B cell (primary cell): ENCODE results near the gene COL1A1. TPM values are rescaled to one million over a fixed set of nuclear protein-coding genes. Genes with fewer than 3 reads are reported as not detected.

Source experiments
- ATAC-seq: fragments of 200-7000 bp; cut with Tn5 transposase; one replicate; pipeline ENCODE4 v1.10.0; 2021; ENCODE audit warnings: low read depth, mild to moderate bottlenecking, moderate number of reproducible peaks, moderate library complexity
- CTCF ChIA-PET: fragments of 350-600 bp; sonication (Branson Sonifier 250); formaldehyde crosslinking; loops from one replicate; lab custom pipeline; 2021; ENCODE audit warnings: antibody characterized with exemption, inconsistent platforms; lab: Charles Lee
- POLR2A ChIA-PET: fragments of 350-600 bp; sonication (Branson Sonifier 250); formaldehyde crosslinking; loops from one replicate; lab custom pipeline; 2021; ENCODE audit warnings: antibody characterized with exemption; lab: Charles Lee
- DNase-seq: peaks from one replicate; pipeline ENCODE4 v3.0.0; 2013
- H2AFZ ChIP-seq: 2 replicates; pipeline ENCODE4 v1.6.1; 2012; ENCODE audit warnings: mild to moderate bottlenecking, low read depth, low read length; ENCODE audit not compliant: insufficient read depth, poor library complexity, severe bottlenecking
- H3K27ac ChIP-seq, 2 donors: 1 replicate in 1 of 2; 2 replicates in 1 of 2; pipeline ENCODE4 v1.5.1; 2012 to 2013; ENCODE audit warnings: low read length in 2 of 2, mild to moderate bottlenecking in 2 of 2, moderate library complexity in 1 of 2
- H3K27me3 ChIP-seq, 4 experiments: fragments of 200-600 bp in 1 of 4; sonication (generic) in 1 of 4; replicated peaks in 1 of 4; 1 replicate in 2 of 4; 2 replicates in 2 of 4; pipeline versions ENCODE4 v1.6.1 to v1.7.0; 2013 to 2016; ENCODE audit warnings: low read length in 3 of 4, mild to moderate bottlenecking in 2 of 4, mixed read lengths in 1 of 4, moderate library complexity in 1 of 4; ENCODE audit not compliant: insufficient read depth in 4 of 4, control insufficient read depth in 3 of 4; ENCODE audit errors: control extremely low read depth in 1 of 4
- H3K36me3 ChIP-seq, 2 experiments: replicated peaks in 1 of 2; 1 replicate in 1 of 2; 2 replicates in 1 of 2; pipeline versions ENCODE4 v1.6.1 to v1.7.1; 2013; ENCODE audit warnings: low read length in 1 of 2; ENCODE audit not compliant: insufficient read depth in 2 of 2, control insufficient read depth in 1 of 2; ENCODE audit errors: control extremely low read depth in 1 of 2, extremely low read depth in 1 of 2
- H3K4me1 ChIP-seq, 2 donors: fragments of 200-600 bp in 1 of 2; sonication (generic) in 1 of 2; 1 replicate in 1 of 2; 2 replicates in 1 of 2; pipeline versions ENCODE4 v1.5.1 to v1.6.1; 2013 to 2017; ENCODE audit warnings: low read length in 2 of 2; ENCODE audit not compliant: control insufficient read depth in 2 of 2, insufficient read depth in 2 of 2
- H3K4me2 ChIP-seq: replicated peaks from 2 replicates; pipeline ENCODE3; 2012; ENCODE audit warnings: mild to moderate bottlenecking, low read depth, low read length; ENCODE audit not compliant: poor library complexity, severe bottlenecking
- H3K4me3 ChIP-seq, 5 experiments: fragments of 200-600 bp in 1 of 5; sonication (generic) in 1 of 5; 1 replicate in 3 of 5; 2 replicates in 2 of 5; pipeline versions ENCODE4 v1.5.1 to v1.7.0; 2011 to 2016; ENCODE audit warnings: low read length in 4 of 5, mild to moderate bottlenecking in 4 of 5, low read depth in 2 of 5, control low read depth in 1 of 5, moderate library complexity in 1 of 5; ENCODE audit not compliant: insufficient read depth in 1 of 5; ENCODE audit errors: control extremely low read depth in 1 of 5, extremely low read depth in 1 of 5
- H3K79me2 ChIP-seq: fragments of 200-600 bp; sonication (generic); one replicate; pipeline ENCODE4 v1.6.0; 2016; ENCODE audit warnings: low read length; ENCODE audit not compliant: control insufficient read depth, insufficient read depth
- H3K9ac ChIP-seq: fragments of 200-600 bp; sonication (generic); 2 replicates; pipeline ENCODE4 v1.6.1; 2017; ENCODE audit warnings: mild to moderate bottlenecking, low read length, moderate library complexity
- H3K9me3 ChIP-seq, 3 donors: one replicate each; pipeline versions ENCODE4 v1.6.1 to v1.7.1; 2013; ENCODE audit warnings: low read length in 2 of 3; ENCODE audit not compliant: control insufficient read depth in 2 of 3, insufficient read depth in 1 of 3; ENCODE audit errors: control extremely low read depth in 1 of 3
- H4K20me1 ChIP-seq: 2 replicates; pipeline ENCODE4 v1.6.0; 2012; ENCODE audit warnings: mild to moderate bottlenecking, low read length; ENCODE audit not compliant: insufficient read depth, control insufficient read depth, poor library complexity, severe bottlenecking
- H3K27ac Mint-ChIP-seq: one replicate; pipeline ENCODE4 v1.8.0; 2021; ENCODE audit warnings: mixed read lengths
- H3K27me3 Mint-ChIP-seq: one replicate; pipeline ENCODE4 v1.8.0; 2021; ENCODE audit warnings: mixed read lengths
- H3K4me1 Mint-ChIP-seq: one replicate; pipeline ENCODE4 v1.8.0; 2021; ENCODE audit warnings: mixed read lengths
- H3K4me3 Mint-ChIP-seq: one replicate; pipeline ENCODE4 v1.8.0; 2021; ENCODE audit warnings: mixed read lengths
- H3K9me3 Mint-ChIP-seq: one replicate; pipeline ENCODE4 v1.8.0; 2022; ENCODE audit warnings: mixed read lengths; ENCODE audit not compliant: insufficient read depth
- EZH2 ChIP-seq: IDR thresholded peaks from 2 replicates; pipeline ENCODE4 v1.6.1; 2012; ENCODE audit warnings: borderline replicate concordance, low read depth, mild to moderate bottlenecking, moderate library complexity, low read length; ENCODE audit not compliant: insufficient read depth, poor library complexity, severe bottlenecking
- WGBS: methylation state at CpG from one replicate; pipeline ENCODE4 v1.1.5; 2013; ENCODE audit warnings: missing lambda C conversion rate; ENCODE audit not compliant: insufficient coverage; 5-methylcytosine and 5-hydroxymethylcytosine counted together
- intact Hi-C: fragments of 100-400 bp; cut with micrococcal nuclease; formaldehyde crosslinking; loops from one replicate; pipeline ENCODE4 v1.10.0; 2022
- polyA plus RNA-seq: library from polyadenylated mRNA; depleted of rRNA; stranded (reverse); fragments of >200 nt; gene quantifications from 2 replicates; pipeline ENCODE4 v1.2.3, GENCODE V29; 2012
- total RNA-seq, 2 donors: library from RNA; stranded (reverse); fragments of 120-200 nt in 1 of 2; gene quantifications; 1 replicate in 1 of 2; 2 replicates in 1 of 2; pipeline versions ENCODE4 v1.2.3 to v1.2.4, GENCODE V29; 2013 to 2022
- TF ChIP-seq, protein P1 (sequence below): fragments of 200-600 bp; IDR thresholded peaks from one replicate; pipeline ENCODE4 v1.8.0; 2022; ENCODE audit warnings: antibody characterized with exemption, mild to moderate bottlenecking

Gene COL1A1
- total and polyA plus RNA-seq, 2 donors (not counting 1 experiment from before 2014, with no cell fraction given), result 0.66 to 9.1 TPM

DNA sequence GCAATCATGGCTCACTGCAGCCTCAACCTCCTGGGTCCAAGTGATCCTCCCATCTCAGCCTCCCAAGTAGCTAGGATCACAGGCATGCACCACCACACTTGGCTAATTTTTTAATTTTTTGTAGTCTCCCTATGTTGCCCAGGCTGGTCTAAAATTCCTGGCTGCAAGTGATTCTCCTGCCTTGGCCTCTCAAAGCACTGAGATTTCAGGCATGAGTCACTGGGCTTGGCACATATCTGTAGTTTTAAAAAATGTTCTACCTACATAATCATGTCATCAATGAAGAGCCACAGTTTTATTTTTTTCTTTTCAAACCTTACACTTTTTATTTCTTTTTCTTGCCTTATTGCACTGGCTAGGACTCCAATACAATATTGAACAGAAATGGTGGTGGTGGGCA is 33.1 kb upstream of the COL1A1 start:
- POLR2A ChIA-PET, result no interaction called here
- Mint-ChIP-seq H3K9me3 (no peaks in the 10 kb centered on the region), H3K4me3 (no peak overlapping the region), H3K27ac (no peak overlapping the region), H3K4me1 (no peaks in the 10 kb centered on the region), H3K27me3 (peaks cover 46% of the 10 kb centered on the region)
- Histone ChIP-seq H3K4me3 (no peak overlapping the region), H3K9me3 (peaks cover 4 to 5% (median 5%) of the 10 kb centered on the region in 3 donors), H3K4me1 (no peaks in the 10 kb centered on the region), H2AFZ (no peak overlapping the region), H3K9ac (no peak overlapping the region), H3K79me2 (no peaks in the 10 kb centered on the region), H3K27me3 (peaks cover 0 to 18% (median 10%) of the 10 kb centered on the region in 4 experiments), H3K4me2 (no peak overlapping the region), H3K36me3 (no peaks in the 10 kb centered on the region), H3K27ac (no peak overlapping the region), H4K20me1 (no peaks in the 10 kb centered on the region)
- CTCF ChIA-PET, result no interaction called here
- ATAC-seq (no peak), DNase-seq (no peak)
- intact Hi-C loops, result no loop called here
- no peak for TF ChIP-seq EZH2
- TF ChIP-seq, protein P1, sequence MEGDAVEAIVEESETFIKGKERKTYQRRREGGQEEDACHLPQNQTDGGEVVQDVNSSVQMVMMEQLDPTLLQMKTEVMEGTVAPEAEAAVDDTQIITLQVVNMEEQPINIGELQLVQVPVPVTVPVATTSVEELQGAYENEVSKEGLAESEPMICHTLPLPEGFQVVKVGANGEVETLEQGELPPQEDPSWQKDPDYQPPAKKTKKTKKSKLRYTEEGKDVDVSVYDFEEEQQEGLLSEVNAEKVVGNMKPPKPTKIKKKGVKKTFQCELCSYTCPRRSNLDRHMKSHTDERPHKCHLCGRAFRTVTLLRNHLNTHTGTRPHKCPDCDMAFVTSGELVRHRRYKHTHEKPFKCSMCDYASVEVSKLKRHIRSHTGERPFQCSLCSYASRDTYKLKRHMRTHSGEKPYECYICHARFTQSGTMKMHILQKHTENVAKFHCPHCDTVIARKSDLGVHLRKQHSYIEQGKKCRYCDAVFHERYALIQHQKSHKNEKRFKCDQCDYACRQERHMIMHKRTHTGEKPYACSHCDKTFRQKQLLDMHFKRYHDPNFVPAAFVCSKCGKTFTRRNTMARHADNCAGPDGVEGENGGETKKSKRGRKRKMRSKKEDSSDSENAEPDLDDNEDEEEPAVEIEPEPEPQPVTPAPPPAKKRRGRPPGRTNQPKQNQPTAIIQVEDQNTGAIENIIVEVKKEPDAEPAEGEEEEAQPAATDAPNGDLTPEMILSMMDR, result no peak

DNA sequence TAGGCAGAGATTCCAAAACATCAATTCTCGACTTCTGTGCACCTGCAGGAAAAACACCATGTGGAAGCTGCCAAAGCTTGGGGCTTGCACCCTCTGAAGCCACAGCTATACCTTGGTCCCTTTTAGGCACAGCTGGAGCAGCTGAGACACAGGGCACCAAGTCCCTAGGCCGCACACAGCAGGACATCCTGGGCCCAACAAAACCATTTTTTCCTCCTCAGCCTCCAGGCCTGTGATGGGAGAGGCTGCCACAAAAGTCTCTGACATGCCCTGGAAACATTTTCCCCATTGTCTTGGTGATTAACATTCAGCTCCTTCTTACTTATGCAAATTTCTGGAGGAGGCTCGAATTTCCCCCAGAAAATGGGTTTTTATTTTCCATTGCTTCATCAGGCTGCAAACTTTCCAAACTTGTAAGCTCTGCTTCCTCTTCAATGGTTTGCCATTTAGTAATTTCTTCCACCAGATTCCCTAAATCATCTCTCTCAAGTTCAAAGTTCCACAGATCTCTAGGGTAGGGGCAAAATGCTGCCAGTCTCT is 24.3 kb upstream of the COL1A1 start:
- H3K27ac Mint-ChIP-seq, result no peak overlapping the region
- H3K4me3 ChIP-seq, result no peak overlapping the region
- no peak for DNase-seq
- intact Hi-C loops, result no loop called here
- H4K20me1 ChIP-seq, result no peaks in the 10 kb centered on the region
- TF ChIP-seq, protein P1, result no peak
- TF ChIP-seq EZH2, result no peak
- H3K4me1 ChIP-seq, result no peaks in the 10 kb centered on the region
- no peak overlapping the region for H3K4me2 ChIP-seq
- no peak for ATAC-seq
- H3K9me3 ChIP-seq, result peaks cover 1 to 13% (median 5%) of the 10 kb centered on the region in 3 donors
- H3K27me3 Mint-ChIP-seq, result peaks cover 10% of the 10 kb centered on the region
- no peak overlapping the region for H2AFZ ChIP-seq
- H3K27ac ChIP-seq, result no peak overlapping the region
- H3K9me3 Mint-ChIP-seq, result peaks cover 9% of the 10 kb centered on the region
- no peaks in the 10 kb centered on the region for H3K79me2 ChIP-seq
- ChIA-PET POLR2A (no interaction called here), CTCF (interaction anchor here (0.6 kb wide), 1 partner anchor 91 kb away, joined by 3 read pairs; no protein-coding TSS in a partner anchor)
- no peak overlapping the region for H3K4me3 Mint-ChIP-seq
- no peaks in the 10 kb centered on the region for H3K27me3 ChIP-seq
- H3K36me3 ChIP-seq, result no peaks in the 10 kb centered on the region
- WGBS, result 71% methylated on average over 3 of the region's 3 CpGs
- no peak overlapping the region for H3K9ac ChIP-seq
- no peaks in the 10 kb centered on the region for H3K4me1 Mint-ChIP-seq
